HFFc6 (cell line): Measurements from ENCODE around the gene IGFBP7. TPM values are rescaled to one million over a fixed set of nuclear protein-coding genes. Genes with fewer than 3 reads are reported as not detected.
A peak's percentile ranks its signal among the peaks of the same experiment; 100 is the strongest.

Source experiments
- DNase-seq: peaks from one replicate; pipeline ENCODE4 v3.0.0-alpha.2; 2018
- H3K27ac Mint-ChIP-seq: 2 replicates; pipeline ENCODE4 v1.8.0; 2020; ENCODE audit warnings: mild to moderate bottlenecking, mixed read lengths
- H3K27me3 Mint-ChIP-seq: 2 replicates; pipeline ENCODE4 v1.8.0; 2021; ENCODE audit warnings: mild to moderate bottlenecking, moderate library complexity, mixed read lengths; ENCODE audit not compliant: insufficient read depth
- H3K36me3 Mint-ChIP-seq: 2 replicates; pipeline ENCODE4 v1.8.0; 2021; ENCODE audit warnings: low read depth, mixed read lengths
- H3K4me1 Mint-ChIP-seq: 2 replicates; pipeline ENCODE4 v1.8.0; 2020; ENCODE audit warnings: low read depth, mixed read lengths
- H3K4me3 Mint-ChIP-seq: 2 replicates; pipeline ENCODE4 v1.8.0; 2020; ENCODE audit warnings: mild to moderate bottlenecking, moderate library complexity, mixed read lengths
- H3K9me3 Mint-ChIP-seq: 2 replicates; pipeline ENCODE4 v1.8.0; 2020; ENCODE audit warnings: mild to moderate bottlenecking, mixed read lengths
- total RNA-seq, 6 experiments: library from RNA; stranded (reverse); fragmentation: NEBNext Ultra II Directional; extraction: Animal tissue kit (Norgen Biotek cat#: 25700); gene quantifications; 2 replicates in 1 of 6; 3 replicates in 5 of 6; pipeline ENCODE4 v1.2.3, GENCODE V29; 2021
- TF ChIP-seq, protein P1 (sequence below): fragments of 200-600 bp; sonication (generic); IDR thresholded peaks from 2 replicates; pipeline ENCODE4 v1.5.0; 2021; ENCODE audit warnings: antibody characterized with exemption, mild to moderate bottlenecking

The IGFBP7 gene
- total RNA-seq, 6 experiments from 2014 or later: 464 to 821 (median 485) TPM

DNA sequence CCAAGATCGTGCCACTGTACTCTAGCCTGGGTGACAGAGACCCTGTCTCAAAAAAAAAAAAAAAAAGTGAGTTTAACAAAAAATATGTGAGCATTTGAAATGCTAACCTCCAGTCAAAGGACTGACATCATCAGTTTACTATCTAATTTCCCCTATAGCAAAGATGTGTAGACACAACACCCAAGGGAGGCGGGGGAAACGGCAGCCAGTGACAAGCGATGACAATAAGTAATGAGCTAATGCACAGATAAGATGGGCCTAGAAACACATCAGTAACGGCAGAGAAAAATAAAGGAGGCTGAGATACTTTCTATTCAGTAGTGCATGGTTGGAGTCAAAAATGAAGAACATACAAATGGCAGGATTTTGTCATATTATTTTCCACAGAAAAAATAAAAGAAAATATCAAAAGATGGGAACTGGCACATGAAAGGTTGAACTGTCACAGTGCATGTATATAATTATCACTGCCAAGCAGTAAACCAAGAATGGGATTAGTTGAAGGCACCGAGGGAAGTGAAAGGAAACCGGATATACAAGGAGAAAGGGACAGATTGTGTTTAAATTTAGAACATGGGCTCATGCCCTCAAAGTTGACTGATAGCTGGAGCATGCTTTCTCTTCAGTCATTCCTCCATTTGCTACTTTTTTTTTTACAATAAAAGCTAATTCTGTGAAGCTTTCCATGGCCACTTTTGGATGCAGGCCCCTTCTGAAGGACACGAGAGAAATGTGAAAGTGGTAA lies 41.8 kb downstream of the IGFBP7 start:
- peak overlapping the region; percentile 44 for H3K27ac Mint-ChIP-seq
- no peak overlapping the region for H3K4me3 Mint-ChIP-seq
- peaks cover 88% of the 10 kb centered on the region for H3K4me1 Mint-ChIP-seq
- no peak for DNase-seq
- TF ChIP-seq, protein P1, sequence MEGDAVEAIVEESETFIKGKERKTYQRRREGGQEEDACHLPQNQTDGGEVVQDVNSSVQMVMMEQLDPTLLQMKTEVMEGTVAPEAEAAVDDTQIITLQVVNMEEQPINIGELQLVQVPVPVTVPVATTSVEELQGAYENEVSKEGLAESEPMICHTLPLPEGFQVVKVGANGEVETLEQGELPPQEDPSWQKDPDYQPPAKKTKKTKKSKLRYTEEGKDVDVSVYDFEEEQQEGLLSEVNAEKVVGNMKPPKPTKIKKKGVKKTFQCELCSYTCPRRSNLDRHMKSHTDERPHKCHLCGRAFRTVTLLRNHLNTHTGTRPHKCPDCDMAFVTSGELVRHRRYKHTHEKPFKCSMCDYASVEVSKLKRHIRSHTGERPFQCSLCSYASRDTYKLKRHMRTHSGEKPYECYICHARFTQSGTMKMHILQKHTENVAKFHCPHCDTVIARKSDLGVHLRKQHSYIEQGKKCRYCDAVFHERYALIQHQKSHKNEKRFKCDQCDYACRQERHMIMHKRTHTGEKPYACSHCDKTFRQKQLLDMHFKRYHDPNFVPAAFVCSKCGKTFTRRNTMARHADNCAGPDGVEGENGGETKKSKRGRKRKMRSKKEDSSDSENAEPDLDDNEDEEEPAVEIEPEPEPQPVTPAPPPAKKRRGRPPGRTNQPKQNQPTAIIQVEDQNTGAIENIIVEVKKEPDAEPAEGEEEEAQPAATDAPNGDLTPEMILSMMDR: no peak
- H3K36me3 Mint-ChIP-seq: peaks cover 28% of the 10 kb centered on the region
- no peaks in the 10 kb centered on the region; the same call in 1 of the 2 replicates for H3K27me3 Mint-ChIP-seq
- no peaks in the 10 kb centered on the region for H3K9me3 Mint-ChIP-seq

- Mint-ChIP-seq H3K4me3 (peak overlapping the region; percentile 80), H3K9me3 (no peaks in the 10 kb centered on the region), H3K27ac (peak overlapping the region; percentile 95), H3K4me1 (peaks cover 95% of the 10 kb centered on the region), H3K36me3 (peaks cover 33% of the 10 kb centered on the region), H3K27me3 (no peaks in the 10 kb centered on the region; the same call in 1 of the 2 replicates)
- DNase-seq: peak; percentile 15
- TF ChIP-seq, protein P1: no peak; the same call in 1 of the 2 replicates
Measured at GRCh38 chr4:57065730-57066482, 44.3 kb downstream of the IGFBP7 start.

GRCh38 chr4:57064811-57065711 lies 45.1 kb downstream of the IGFBP7 start:
- peaks cover 90% of the 10 kb centered on the region for H3K4me1 Mint-ChIP-seq
- H3K27ac Mint-ChIP-seq: peak overlapping the region; percentile 95
- no peaks in the 10 kb centered on the region for H3K9me3 Mint-ChIP-seq
- H3K36me3 Mint-ChIP-seq: peaks cover 38% of the 10 kb centered on the region
- TF ChIP-seq, protein P1: no peak
- peak; percentile 92 for DNase-seq
- H3K4me3 Mint-ChIP-seq: peak overlapping the region; percentile 80
- H3K27me3 Mint-ChIP-seq: no peaks in the 10 kb centered on the region; the same call in 1 of the 2 replicates

DNA sequence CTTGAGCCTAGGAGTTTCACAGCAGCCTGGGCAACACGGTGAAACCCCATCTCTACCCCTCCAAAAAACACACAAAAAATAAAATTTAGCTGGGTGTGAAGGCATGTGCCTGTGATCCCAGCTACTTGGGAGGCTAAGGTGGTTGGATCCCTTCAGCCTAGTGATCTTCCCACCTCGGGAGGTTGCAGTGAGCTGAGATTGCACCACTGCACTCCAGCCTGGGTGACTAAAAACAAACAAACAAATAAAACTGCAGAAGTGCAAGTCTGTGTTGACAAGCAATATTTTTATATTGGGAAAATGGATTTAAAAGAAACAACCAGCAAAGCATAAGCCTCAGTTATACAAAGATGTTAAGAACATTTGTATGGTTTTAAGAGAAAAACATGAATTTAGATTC lies 46.1 kb downstream of the IGFBP7 start:
- DNase-seq: no peak
- Mint-ChIP-seq H3K27ac (peak overlapping the region; percentile 95), H3K36me3 (peaks cover 44% of the 10 kb centered on the region), H3K4me3 (peak overlapping the region; percentile 80), H3K4me1 (peaks cover 90% of the 10 kb centered on the region), H3K27me3 (no peaks in the 10 kb centered on the region; the same call in 1 of the 2 replicates), H3K9me3 (no peaks in the 10 kb centered on the region; the same call in 1 of the 2 replicates)
- TF ChIP-seq, protein P1: no peak

DNA sequence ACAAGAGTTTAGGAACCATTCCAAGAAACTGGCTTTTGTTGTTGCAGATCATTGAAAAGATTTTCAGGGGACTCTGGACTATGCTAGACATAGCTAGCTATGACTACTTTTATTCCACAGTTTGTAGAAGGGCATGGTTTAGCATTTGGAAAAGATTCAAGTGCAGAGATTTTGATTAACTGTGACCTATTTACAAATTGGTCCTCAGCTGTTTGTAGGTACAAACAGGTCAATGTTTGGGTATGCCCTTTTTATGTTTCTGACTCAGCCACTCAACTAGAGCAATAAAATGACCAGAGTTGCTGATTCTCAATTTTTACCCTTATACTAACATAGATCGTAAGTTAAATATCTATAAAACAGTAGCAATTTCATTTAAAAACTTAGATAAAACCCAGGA lies 46.7 kb downstream of the IGFBP7 start:
- peaks cover 44% of the 10 kb centered on the region for H3K36me3 Mint-ChIP-seq
- no peaks in the 10 kb centered on the region; the same call in 1 of the 2 replicates for H3K27me3 Mint-ChIP-seq
- H3K4me1 Mint-ChIP-seq: peaks cover 90% of the 10 kb centered on the region
- TF ChIP-seq, protein P1: no peak
- no peaks in the 10 kb centered on the region; the same call in 1 of the 2 replicates for H3K9me3 Mint-ChIP-seq
- DNase-seq: no peak
- 0 out of 2 replicates have a peak overlapping the region, but pooled peaks have one; percentile 42 for H3K4me3 Mint-ChIP-seq
- peak overlapping the region; percentile 49 for H3K27ac Mint-ChIP-seq
